BLaER1 treated with 17β-estradiol and CSF1 and Interleukin-3, amounts not matched to agents 10 nM and 100 nM (cell line): ENCODE data around the gene SERTAD2.

Experiments used
- H3K27ac ChIP-seq, 11 experiments: shearing (Covaris generic); formaldehyde crosslinking; 2 replicates each; pipeline ENCODE4 v1.8.1; 2022
- H3K27me3 ChIP-seq, 11 experiments: shearing (Covaris generic); formaldehyde crosslinking; 2 replicates each; pipeline ENCODE4 v1.8.1; 2022
- H3K36me3 ChIP-seq, 11 experiments: shearing (Covaris generic); formaldehyde crosslinking; 2 replicates each; pipeline ENCODE4 v1.8.1; 2022
- H3K4me1 ChIP-seq, 10 experiments: shearing (Covaris generic); formaldehyde crosslinking; 2 replicates each; pipeline ENCODE4 v1.8.1; 2022
- H3K4me2 ChIP-seq, 11 experiments: shearing (Covaris generic); formaldehyde crosslinking; 2 replicates each; pipeline ENCODE4 v1.8.1; 2022
- H3K4me3 ChIP-seq, 10 experiments: shearing (Covaris generic); formaldehyde crosslinking; 2 replicates each; pipeline ENCODE4 v1.8.1; 2022
- H3K9ac ChIP-seq, 11 experiments: shearing (Covaris generic); formaldehyde crosslinking; 2 replicates each; pipeline ENCODE4 v1.8.1; 2022
- H3K9me3 ChIP-seq, 11 experiments: shearing (Covaris generic); formaldehyde crosslinking; replicated peaks in 1 of 11; 2 replicates each; pipeline ENCODE4 v1.8.1; 2022
- H4K20me1 ChIP-seq, 11 experiments: shearing (Covaris generic); formaldehyde crosslinking; 2 replicates each; pipeline ENCODE4 v1.8.1; 2022
- Cebpa-rat ChIP-seq, 11 experiments: shearing (Covaris generic); IDR thresholded peaks; 2 replicates each; pipeline ENCODE4 v1.8.1; 2022

SERTAD2 gene

GRCh38 chr2:64612575-64613195 is 41.0 kb downstream of the SERTAD2 start:
- Histone ChIP-seq H3K9ac (no peak overlapping the region), H3K27ac (no peak overlapping the region), H3K4me2 (peak overlapping the region in 9 of 11 experiments; percentile 1 to 70 (median 51); a peak in 17 of 22 replicates), H3K27me3 (peaks cover 13 to 38% (median 34%) of the 10 kb centered on the region in 11 experiments), H3K4me1 (peaks cover 18 to 33% (median 24%) of the 10 kb centered on the region in 10 experiments), H4K20me1 (no peaks in the 10 kb centered on the region; a peak in 1 of 22 replicates), H3K36me3 (no peaks in the 10 kb centered on the region), H3K4me3 (no peak overlapping the region), H3K9me3 (no peaks in the 10 kb centered on the region)
- TF ChIP-seq Cebpa-rat (IDR thresholded peaks at IDR 0.05), result no peak

- Histone ChIP-seq H3K27ac (no peak overlapping the region), H3K36me3 (no peaks in the 10 kb centered on the region), H3K4me3 (no peak overlapping the region), H3K4me1 (peaks cover 25 to 44% (median 35%) of the 10 kb centered on the region in 10 experiments), H3K27me3 (peaks cover 13 to 41% (median 37%) of the 10 kb centered on the region in 11 experiments), H4K20me1 (no peaks in the 10 kb centered on the region), H3K9ac (no peak overlapping the region), H3K4me2 (peak overlapping the region in 1 of 11 experiments; percentile 89; a peak in 1 of 22 replicates), H3K9me3 (no peaks in the 10 kb centered on the region)
- TF ChIP-seq Cebpa-rat (IDR thresholded peaks at IDR 0.05), result no peak
Measured at GRCh38 chr2:64610316-64610855, 43.3 kb downstream of the SERTAD2 start.

GRCh38 chr2:64609942-64610281 is 43.8 kb downstream of the SERTAD2 start:
- Histone ChIP-seq H3K4me2 (peak overlapping the region; percentile 81 to 96 (median 89)), H3K36me3 (no peaks in the 10 kb centered on the region), H3K27me3 (peaks cover 13 to 41% (median 37%) of the 10 kb centered on the region in 11 experiments), H3K9ac (peak overlapping the region in 9 of 11 experiments; percentile 72 to 87 (median 77); a peak in 16 of 22 replicates), H3K4me3 (peak overlapping the region; percentile 51 to 72 (median 58)), H4K20me1 (no peaks in the 10 kb centered on the region), H3K9me3 (no peaks in the 10 kb centered on the region), H3K4me1 (peaks cover 25 to 44% (median 35%) of the 10 kb centered on the region in 10 experiments), H3K27ac (peak overlapping the region in 7 of 11 experiments; percentile 66 to 79 (median 74); a peak in 10 of 22 replicates)
- TF ChIP-seq Cebpa-rat (IDR thresholded peaks at IDR 0.05), result no peak

- Histone ChIP-seq H3K9me3 (peaks cover 0 to under 1% (median 0%) of the 10 kb centered on the region in 11 experiments; a peak in 2 of 22 replicates), H3K27ac (peak overlapping the region; percentile 45 to 79 (median 70); a peak in 21 of 22 replicates)
Measured at GRCh38 chr2:64609227-64609941, 44.3 kb downstream of the SERTAD2 start.

GRCh38 chr2:64608867-64609226 is 44.9 kb downstream of the SERTAD2 start:
- no peaks in the 10 kb centered on the region for H3K36me3 ChIP-seq

More at GRCh38 chr2:64609227-64609941, 44.3 kb downstream of the SERTAD2 start:
- Histone ChIP-seq H3K9ac (peak overlapping the region; percentile 65 to 87 (median 77)), H4K20me1 (no peaks in the 10 kb centered on the region), H3K4me1 (peaks cover 25 to 44% (median 35%) of the 10 kb centered on the region in 10 experiments), H3K4me2 (peak overlapping the region; percentile 81 to 96 (median 89)), H3K4me3 (peak overlapping the region; percentile 51 to 72 (median 58)), H3K36me3 (no peaks in the 10 kb centered on the region), H3K27me3 (peaks cover 13 to 41% (median 37%) of the 10 kb centered on the region in 11 experiments)
- TF ChIP-seq Cebpa-rat (IDR thresholded peaks at IDR 0.05), result no peak

GRCh38 chr2:64607381-64608304 is 46.1 kb downstream of the SERTAD2 start:
- Histone ChIP-seq H3K4me2 (peak overlapping the region; percentile 17 to 88 (median 45); a peak in 21 of 22 replicates), H3K36me3 (no peaks in the 10 kb centered on the region), H4K20me1 (no peaks in the 10 kb centered on the region), H3K27me3 (peaks cover 13 to 41% (median 37%) of the 10 kb centered on the region in 11 experiments), H3K4me3 (no peak overlapping the region), H3K9ac (no peak overlapping the region), H3K9me3 (peaks cover 0 to 7% (median 0%) of the 10 kb centered on the region in 11 experiments; a peak in 4 of 22 replicates), H3K27ac (no peak overlapping the region), H3K4me1 (peaks cover 21 to 32% (median 27%) of the 10 kb centered on the region in 10 experiments)
- no peak for TF ChIP-seq Cebpa-rat (IDR thresholded peaks at IDR 0.05)

More at GRCh38 chr2:64608867-64609226, 44.9 kb downstream of the SERTAD2 start:
- Histone ChIP-seq H3K4me3 (peak overlapping the region; percentile 51 to 72 (median 58)), H3K9ac (peak overlapping the region; percentile 65 to 87 (median 77)), H3K27me3 (peaks cover 13 to 41% (median 37%) of the 10 kb centered on the region in 11 experiments), H3K4me2 (peak overlapping the region; percentile 81 to 96 (median 89)), H3K9me3 (peaks cover 0 to 6% (median 0%) of the 10 kb centered on the region in 11 experiments; a peak in 4 of 22 replicates), H3K4me1 (peaks cover 25 to 44% (median 35%) of the 10 kb centered on the region in 10 experiments), H4K20me1 (no peaks in the 10 kb centered on the region), H3K27ac (peak overlapping the region; percentile 45 to 79 (median 70); a peak in 20 of 22 replicates)
- TF ChIP-seq Cebpa-rat (IDR thresholded peaks at IDR 0.05), result no peak

- Histone ChIP-seq H4K20me1 (no peaks in the 10 kb centered on the region), H3K9me3 (peaks cover 0 to 7% (median 0%) of the 10 kb centered on the region in 11 experiments; a peak in 4 of 22 replicates), H3K9ac (no peak overlapping the region), H3K4me3 (no peak overlapping the region), H3K36me3 (no peaks in the 10 kb centered on the region), H3K27me3 (peaks cover 13 to 40% (median 37%) of the 10 kb centered on the region in 11 experiments), H3K4me1 (peaks cover 21 to 30% (median 28%) of the 10 kb centered on the region in 10 experiments; a peak in 19 of 20 replicates), H3K27ac (no peak overlapping the region), H3K4me2 (peak overlapping the region; percentile 17 to 88 (median 45); a peak in 21 of 22 replicates)
- TF ChIP-seq Cebpa-rat (IDR thresholded peaks at IDR 0.05), result no peak
Measured at GRCh38 chr2:64606479-64607363, 47.0 kb downstream of the SERTAD2 start.
